Measurements from ENCODE around the gene CCNL2.
"Not testable (repeated sequence)": the region's sequence is repeated elsewhere in the genome, so short reads cannot be mapped to it uniquely, and the experiment has no call there.

The CCNL2 gene

DNA sequence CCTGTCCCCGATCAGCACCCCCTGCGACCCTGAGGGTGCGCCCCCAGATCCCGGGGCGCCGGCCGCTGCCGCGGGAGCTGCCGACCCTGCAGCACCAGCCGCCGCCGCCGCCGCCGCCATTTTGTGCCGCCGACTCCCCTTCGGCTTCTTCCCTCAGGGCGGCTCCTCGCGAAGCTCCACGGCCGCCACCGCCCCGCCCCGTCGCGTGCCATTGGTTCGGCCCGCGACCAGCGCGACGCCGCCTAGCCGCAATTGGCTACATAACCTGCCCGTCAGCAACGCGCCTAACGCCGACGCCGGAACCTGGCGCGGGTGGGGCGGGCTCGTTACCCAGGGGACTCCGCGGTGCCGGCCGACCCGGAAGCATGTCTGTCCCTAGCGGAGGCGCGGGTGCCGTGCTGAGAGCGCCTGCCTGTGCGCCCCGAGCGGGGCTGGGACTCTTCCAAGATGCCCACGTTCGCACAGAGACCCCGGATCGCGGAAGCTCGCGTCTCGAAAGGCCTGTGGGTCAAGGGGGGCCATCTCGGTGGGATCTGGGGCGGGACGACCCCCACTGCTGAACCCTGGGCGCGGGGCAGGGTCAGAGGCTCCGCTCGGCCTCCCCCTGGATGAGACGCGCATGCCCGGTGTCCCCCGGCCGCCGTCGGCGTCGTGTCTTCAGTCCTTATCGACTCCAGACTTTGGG lies at the start of gene CCNL2:
CCNL2 (minus strand) TSS at position 149 of the 685 bp plus-strand sequence; CDS start at position 120, 29 bp downstream.
- DNase-seq (ENCODE audit: low read depth in 2 of 2) = peak; percentile 98 to 100

DNA sequence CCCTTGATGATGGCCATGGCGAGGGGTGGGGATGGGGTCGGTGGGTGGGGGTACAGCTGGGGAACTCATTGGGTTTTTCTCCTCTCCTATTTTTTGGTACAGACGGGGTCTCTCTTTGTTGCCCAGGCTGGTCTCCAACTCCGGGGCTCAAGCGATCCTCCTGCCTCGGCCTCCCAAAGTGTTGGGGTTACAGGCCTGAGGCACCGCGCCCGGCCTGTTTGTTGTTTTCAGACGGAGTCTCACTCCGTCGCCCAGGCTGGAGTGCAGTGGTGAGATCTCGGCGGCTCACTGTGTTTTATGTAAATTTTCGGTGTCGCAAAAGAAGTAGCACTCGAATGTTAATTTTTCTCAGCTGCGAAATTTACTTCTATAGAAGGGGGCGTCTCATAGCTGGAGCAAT lies 47.5 kb upstream of the CCNL2 start:
- not testable (repeated sequence) for DNase-seq (ENCODE audit: low read depth in 2 of 2)

DNA sequence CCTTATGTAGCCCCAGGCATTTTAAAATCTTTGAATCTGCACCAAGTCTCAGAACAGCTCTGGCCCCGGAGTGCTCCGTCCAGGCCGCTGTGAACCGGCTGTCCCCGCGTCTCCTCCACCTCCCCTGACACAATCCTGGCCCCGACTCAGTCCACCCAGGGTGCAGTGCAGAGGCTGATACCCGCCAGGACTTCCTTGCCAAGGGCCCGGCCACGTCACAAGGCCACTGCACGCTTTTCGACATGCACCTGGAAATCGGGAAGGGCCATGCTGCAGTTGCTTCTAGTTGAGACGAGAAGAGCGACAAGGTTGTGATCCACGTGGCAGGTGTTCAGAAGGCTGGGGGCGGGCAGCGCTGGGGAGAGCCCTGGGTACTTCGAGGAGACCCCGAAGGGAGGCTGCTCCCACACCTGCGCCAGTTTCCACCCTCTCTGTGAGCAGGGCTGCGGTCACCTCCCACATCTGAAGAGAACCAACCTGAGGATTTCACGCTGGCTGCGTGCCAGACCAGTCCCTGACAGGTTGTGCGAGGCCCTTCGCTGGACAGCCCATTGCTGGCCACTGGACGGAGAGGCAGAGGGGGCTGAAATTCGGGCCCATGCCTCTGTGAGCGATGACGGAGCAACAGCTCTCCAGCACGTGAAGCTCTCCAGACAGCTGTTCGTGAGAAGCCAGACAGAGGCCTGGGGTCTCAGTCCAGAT lies 43.1 kb upstream of the CCNL2 start:
- no peak for DNase-seq (ENCODE audit: low read depth in 2 of 2)

DNA sequence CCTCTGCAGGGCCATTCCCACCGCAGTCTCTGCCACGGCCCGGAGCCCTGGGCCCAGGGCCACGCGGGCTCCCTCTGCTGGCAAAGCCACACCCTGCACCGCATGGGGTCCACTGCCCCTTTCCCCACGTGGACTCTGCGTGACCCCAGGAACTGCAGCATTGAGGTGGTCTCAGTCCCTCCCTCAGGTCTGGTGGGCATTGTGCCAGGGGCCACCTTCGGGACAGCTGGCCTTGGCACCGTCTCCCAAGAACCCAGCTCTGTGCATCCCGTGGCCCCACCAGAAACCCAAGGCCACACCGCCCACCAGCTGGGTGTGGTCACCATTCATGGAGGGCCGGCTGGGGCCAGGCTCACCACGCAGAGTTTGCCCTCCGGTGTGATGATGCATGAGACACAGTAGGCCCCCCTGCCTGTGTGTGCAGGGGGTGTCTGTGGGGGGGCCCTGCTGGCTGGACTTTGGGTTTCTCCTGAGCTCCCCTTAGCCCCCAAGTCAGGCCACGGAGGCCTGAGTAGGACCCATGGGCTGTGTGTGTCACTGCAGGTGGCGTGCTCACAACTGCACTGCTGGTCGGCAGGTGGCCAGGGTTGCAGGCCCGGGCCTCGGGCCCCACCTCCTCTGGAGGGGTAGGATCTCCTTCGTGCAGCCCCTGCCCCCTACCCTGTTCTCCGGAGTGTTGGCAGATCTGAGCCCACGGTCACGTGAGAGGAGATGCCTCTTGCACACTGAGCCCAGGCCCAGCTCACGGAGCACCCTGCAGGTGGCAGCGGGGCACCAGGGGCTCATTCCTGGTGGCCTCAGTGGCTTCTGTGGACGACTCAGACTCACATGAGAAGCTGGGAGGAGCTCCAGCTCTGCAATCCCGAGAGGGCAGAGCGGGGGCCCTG lies 42.1 kb upstream of the CCNL2 start:
- peak in 1 of 2 donors; percentile 26 for DNase-seq (ENCODE audit: low read depth in 2 of 2)

DNA sequence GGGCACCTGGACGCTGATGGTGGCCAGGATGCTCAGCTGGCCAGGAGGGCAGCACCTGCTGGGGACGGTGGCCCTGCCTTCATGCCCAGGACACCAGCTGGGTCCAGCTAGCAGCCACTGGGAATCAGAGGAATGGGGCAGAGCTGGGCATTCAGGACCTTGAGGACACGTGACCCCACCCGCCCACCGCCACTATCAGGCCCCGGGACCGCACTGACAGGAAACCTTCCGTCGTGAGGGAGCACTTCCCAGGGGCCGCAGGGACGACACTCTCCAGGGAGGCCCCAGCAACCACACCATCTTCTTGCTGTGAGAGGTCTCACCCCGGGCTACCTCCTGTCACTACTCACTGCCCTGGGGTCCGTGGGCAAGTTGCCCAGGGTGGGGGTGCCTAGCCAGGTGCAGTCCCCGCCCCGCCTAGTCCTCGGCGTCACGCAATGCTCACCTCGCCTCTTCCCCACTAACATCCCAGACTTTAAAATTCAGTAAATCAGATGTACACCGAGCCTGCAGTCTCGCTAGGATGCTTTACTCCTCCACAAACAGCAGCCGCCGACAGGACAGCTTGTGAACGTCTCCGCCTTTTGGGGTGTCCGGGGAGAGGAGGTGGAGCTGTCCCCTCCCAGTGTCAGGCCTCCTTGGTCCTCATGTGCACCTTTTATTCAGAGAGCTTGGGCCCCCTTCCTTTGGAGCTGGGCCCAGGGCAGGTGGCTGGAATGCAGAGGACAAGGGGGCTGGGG lies 41.3 kb upstream of the CCNL2 start:
- no peak for DNase-seq (ENCODE audit: low read depth in 2 of 2)

DNA sequence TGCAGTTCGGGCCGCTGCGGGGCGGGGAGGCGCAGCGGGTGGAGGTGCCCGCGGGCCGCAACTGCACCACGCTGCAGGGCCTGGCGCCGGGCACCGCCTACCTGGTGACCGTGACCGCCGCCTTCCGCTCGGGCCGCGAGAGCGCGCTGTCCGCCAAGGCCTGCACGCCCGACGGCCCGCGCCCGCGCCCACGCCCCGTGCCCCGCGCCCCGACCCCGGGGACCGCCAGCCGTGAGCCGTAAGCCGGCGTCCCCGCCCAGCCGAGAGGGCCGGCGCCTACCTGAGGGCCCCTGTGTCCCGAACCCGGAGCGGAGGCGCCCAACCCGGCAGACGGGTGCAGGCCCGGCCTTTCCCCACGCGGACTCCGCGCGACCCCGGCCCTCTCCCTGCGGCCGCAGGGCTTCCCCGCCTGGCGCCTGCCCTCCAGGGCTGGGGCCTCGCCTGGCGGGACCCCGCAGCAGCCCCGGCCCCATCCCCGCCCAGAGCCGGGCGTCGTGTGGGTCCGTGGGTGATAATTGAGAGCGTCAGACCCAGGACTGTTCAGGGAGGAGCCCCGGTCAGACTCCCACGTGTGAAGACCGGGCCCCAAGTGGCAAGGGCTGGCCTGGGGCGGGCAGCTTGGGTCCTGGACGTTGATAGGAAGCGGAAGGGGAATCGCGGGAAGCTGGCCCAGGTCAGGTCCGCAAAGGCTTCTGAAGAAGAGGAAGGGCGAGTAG lies 40.6 kb upstream of the CCNL2 start:
- no peak for DNase-seq (ENCODE audit: low read depth in 2 of 2)

DNA sequence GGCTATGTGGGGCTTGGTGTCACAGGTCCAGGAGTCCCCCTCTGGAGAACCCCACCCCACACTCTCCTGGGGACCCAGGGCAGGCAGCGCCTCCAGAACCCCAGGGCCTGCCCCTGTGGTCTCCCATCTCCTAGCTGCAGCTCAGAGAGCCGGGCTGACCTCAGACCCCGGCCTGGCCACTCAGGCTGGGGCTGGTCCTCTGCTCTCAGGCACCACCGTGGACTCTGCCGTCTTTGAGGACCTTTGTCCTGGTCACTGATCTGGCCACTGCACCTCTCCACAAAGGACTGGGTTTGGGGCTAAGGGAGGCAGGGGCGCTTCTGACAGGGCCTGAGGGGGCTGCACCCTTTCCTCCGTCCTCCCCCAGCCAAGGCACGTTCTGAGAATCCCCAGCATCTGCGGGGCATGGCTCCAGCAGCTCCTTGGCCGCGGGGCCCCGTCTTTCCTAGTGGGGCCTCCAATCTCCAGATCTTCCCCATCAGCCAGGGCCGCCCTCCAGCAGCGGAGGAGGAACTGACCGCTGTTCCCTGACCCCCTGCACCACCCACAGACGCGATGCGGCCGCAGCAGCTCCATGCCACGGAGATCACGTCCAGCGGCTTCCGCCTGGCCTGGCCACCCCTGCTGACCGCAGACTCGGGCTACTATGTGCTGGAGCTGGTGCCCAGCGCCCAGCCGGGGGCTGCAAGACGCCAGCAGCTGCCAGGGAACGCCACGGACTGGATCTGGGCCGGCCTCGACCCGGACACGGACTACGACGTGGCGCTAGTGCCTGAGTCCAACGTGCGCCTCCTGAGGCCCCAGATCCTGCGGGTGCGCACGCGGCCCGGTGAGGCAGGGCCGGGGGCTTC lies 39.6 kb upstream of the CCNL2 start:
- DNase-seq (ENCODE audit: low read depth in 2 of 2) = no peak

DNA sequence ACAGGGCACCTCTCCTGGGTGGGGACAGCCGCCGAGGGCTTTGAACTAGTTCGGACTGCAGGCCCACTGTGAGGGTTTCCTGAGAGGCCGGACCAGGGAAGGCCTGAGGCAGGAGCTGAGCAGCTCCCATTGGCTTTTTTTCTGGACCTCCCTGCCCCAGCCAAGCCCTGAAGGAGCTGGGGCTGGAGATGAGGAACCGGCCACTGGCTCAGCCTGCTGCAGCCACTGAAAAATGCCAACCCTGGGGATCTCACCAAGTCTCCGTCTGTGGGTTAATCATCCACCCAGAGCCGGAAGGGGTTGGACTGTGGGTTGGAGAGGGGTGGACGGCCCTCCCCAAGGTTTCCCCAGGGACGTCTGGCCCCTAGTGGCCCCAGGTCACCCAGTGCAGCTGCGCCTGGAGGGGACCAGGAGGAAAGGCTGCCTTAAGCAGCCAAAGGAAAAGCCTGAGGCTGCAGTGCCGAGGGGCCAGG lies 38.8 kb upstream of the CCNL2 start:
- DNase-seq (ENCODE audit: low read depth in 2 of 2) = no peak

DNA sequence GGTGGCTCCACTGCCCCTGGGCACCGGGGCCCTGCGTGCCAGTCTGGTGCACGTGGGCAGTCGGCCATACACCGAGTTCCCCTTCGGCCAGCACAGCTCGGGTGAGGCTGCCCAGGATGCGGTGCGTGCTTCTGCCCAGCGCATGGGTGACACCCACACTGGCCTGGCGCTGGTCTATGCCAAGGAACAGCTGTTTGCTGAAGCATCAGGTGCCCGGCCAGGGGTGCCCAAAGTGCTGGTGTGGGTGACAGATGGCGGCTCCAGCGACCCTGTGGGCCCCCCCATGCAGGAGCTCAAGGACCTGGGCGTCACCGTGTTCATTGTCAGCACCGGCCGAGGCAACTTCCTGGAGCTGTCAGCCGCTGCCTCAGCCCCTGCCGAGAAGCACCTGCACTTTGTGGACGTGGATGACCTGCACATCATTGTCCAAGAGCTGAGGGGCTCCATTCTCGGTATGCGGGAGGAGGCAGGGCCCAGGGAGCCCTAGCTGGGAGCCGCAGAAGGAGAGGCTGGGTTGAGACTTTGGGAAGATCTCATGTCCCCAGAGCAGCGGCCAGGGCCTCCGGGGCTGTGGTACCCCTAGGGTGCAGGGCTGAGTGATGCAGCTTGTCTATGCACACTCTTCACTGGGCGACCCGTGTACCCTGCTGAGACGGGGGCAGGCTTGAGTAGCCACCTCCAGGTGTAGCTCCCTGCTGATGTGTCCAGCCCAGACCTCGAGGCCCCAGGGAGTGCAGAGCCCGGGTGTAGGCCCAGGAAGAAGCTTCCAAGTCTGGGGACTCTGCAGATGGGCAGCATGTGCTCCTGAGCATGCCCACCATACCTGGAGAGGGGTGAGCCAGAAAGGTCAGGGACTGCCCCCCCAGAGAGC lies 38.1 kb upstream of the CCNL2 start:
- no peak for DNase-seq (ENCODE audit: low read depth in 2 of 2)

DNA sequence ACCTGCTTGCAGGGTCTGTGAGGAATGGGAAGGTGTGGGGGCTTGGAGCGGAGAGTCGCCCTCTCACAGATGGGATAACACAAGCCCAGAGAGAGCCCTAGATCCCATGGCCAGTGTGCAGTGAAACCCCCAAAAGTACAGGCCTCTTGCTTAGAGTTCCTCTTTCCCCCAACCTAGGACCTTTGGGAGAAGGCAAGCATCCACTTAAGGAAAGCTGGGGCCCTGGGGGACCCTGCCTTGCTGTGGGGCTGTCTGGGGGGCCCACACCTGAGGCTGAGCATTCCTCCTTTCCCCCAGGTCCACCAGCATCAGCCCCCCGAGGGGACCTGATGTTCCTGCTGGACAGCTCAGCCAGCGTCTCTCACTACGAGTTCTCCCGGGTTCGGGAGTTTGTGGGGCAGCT lies 37.5 kb upstream of the CCNL2 start:
- no peak for DNase-seq (ENCODE audit: low read depth in 2 of 2)

DNA sequence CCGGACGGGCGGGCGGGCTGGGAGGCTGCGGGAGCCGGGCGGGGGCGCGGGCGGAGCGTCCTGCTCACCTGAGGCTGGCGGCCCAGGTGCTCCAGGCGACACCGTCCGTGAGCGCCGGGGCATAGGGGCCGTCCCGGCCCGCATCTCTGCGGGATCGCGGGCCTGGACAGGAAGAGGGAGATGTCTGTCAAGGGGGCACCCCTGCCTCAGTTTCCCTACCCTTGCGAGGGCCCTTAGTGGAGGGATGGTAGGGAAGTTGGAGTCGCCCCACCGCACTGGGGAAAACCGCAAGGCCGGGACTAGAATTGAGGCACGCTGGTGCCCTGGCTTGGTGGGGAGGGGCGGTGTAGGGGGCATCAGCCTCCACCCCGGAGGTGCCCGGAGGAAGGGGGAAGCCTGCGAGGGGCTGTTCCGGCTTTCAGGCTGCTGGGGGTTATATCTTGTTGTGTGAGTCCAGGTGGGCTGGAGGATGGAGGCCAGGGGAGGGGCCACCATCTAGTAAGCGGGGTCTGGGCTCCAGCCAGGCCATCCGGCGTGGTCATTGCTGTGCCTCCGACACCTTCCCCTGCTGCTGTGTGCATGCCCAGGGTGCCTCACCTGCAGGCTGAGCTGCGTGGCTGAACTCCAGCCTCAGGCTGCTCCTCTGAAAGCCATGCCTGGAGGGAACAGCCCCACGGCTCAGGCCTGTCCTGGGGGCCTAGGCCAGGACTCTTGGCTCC lies 36.9 kb upstream of the CCNL2 start:
- no peak for DNase-seq (ENCODE audit: low read depth in 2 of 2)

DNA sequence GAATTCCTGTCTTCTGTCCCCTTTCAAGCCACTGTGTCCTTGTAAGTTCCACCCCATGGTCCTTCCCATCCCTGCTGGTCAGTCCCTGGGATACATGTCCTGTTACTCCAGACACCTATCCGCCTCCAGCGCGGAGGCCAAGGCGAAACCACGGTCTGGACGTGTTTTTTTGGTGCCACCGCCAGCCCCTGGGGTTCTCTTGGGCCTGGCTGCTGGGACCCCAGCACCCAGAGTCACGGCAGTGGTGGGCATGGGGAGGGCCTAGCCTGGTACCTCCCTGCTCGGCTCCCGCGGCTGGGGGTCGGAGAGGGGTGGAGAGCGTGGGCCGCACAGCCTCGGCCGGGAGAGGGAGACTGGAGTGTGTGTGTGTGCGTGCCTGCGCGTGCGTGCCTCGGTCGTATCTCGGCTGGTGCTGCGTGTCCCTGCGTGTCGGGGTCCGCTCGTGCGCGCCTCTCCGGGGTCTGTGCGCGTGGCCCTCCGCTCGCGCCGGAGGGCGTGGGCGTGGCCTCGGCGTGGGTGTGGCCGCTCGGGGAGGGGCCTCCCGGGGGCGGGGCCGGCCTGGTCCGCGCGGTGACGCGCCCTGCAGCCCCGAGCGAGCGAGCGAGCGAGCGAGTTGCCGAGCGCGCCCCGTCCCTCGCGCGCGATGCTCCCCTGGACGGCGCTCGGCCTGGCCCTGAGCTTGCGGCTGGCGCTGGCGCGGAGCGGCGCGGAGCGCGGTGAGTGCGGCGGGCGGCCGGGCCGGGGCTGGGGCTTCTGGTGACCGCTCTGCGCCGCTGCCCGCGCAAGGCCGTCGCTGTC lies 36.2 kb upstream of the CCNL2 start, which contains the start of gene VWA1:
VWA1 (plus strand) TSS at position 585 of the 798 bp plus-strand sequence; CDS start at position 644, 59 bp downstream.
- peak; percentile 24 to 35 for DNase-seq (ENCODE audit: low read depth in 2 of 2)

DNA sequence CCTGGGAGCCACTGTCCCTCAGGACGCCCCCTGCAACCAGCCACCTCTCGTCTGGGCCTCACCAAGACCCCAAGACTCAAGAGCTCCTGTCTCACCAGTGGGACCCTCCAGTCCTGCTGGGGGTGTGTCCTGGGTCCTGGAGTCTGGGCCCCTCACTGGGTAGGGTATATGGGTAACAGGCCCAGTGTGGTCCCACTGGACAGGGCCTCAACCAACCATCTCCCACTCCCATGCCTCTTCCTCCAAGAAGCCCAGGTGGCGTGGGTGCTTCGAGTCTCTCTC lies 35.6 kb upstream of the CCNL2 start:
- DNase-seq (ENCODE audit: low read depth in 2 of 2) = no peak

DNA sequence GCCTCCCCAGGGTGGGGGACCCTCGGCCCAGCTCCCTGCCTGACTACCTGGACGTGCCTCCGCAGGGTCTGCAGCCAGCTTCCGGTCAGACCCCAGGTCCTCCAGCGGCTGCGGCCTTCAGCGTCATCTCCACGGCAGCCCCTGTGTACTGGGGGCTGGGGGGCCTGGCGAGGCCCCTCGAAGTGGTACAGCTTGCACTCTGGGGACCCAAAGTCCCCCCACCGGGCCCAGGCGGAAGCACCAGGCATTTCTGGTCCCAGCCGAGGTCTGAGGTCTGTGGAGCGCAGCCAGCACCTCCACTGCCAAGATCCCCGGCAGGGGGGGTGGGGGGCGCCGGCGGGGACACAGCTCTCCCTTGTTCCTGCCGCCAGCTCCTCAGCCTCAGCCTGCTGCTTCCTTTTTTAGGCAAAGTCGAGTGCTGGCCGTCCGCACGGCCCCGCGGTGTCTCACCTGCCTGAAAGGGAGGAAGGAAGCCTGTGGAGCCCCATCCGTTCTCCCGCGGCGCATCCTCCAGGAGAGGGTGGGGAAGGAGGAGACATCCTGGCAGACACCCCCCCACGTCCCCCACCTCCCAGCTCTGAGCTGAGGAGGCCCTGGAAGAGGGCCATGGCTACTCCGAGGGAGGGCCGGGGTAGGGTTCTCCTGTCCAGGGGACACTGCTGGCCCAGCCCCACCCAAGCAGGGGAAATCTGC lies 35.1 kb upstream of the CCNL2 start:
- no peak for DNase-seq (ENCODE audit: low read depth in 2 of 2)

DNA sequence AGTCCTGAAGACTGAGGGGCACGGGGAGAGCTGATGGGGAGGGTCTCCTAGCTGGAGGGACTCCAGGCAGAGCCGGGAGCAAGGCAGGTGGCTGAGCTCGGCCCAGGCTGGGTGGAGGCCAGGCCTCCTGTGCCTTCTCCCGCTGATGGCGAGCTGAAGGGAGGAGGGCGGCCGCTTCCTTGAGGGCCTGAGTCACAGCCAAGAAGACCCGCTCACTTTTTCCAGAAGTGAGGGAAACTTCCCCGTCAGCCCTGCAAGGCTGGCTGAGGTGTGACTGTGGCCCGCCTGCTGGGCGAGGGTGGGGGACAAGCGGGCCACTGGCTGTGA lies 34.6 kb upstream of the CCNL2 start:
- peak in 1 of 2 donors; percentile 36 for DNase-seq (ENCODE audit: low read depth in 2 of 2)

DNA sequence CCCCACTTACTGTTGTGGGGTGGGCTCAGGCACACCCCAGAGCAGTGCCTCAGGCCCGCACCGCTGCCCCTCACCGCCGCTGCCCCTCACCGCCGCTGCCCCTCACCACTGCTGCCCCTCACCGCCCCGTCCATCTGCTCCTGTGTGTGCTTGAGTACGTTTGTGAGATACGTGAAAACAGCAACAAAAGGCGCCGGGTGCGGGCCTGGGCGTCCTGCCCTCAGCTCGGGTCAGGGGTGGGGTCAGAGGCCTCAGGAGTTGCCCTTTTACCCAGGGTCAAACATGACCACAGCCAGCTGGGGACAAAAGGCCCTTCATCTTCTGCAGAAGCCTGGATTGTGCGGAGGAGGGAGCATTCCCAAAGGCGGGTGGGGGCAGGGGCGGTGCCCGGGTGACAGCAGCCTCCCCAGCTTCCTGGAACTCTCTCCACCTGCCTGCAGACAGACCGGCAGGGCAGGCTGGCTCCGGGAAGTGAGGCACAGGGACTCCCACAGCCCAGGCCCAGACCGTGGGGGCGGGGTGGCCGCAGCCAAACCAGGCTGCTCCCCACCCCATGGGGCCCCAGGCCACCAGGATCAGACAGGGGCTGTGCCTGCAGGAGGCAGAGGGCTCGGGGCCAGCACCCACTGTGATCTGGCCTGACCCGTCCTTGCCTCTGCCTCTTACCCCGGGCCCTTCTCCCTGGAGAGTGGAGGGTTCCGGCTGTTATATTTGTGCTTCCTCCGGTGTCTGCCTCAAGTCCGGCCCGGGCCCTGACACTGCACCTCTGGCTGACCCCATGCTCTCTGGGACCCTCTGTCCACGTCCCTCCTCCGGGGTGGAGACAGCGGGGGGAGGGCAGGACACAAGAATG lies 34.0 kb upstream of the CCNL2 start:
- no peak for DNase-seq (ENCODE audit: low read depth in 2 of 2)
